Kidney tubule cell (primary cell): ENCODE measurements around the gene FANCG.

Experiments used
- DNase-seq: peaks from one replicate; pipeline ENCODE4 v3.0.0-alpha.2; 2018; ENCODE audit warnings: low spot score

Gene FANCG

DNA sequence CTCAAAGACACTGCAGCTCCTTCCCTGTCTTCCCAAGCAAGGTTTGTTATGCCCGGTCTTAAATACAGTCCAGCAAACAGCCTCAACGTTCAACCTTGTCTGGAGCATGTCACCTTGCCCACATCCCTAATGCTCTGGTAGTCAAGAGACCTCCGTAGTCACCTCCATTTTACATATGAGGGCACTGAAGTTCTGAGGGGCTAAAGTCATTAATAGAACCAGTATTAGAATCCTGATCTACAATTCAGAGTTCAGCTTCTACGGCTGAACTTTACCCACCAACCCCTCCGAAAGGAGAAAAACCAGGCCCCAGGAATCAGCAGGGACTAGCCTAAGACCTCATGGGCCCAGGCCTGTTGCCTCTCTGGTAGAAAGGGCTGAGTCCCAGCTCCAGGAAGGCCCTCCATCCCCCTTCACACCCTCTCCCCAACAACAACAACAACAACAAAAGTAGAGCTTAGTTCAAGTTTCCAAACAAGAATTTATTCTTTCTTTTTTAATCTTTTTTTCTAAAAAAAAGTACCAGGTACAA, 24.0 kb upstream of the FANCG start:
- no peak for DNase-seq

GRCh38 chr9:35102769-35103659, 23.3 kb upstream of the FANCG start, which contains the start of gene STOML2:
STOML2 (minus strand) TSS chr9:35103131; CDS start chr9:35103094, 37 bp downstream.
- peak; percentile 96 for DNase-seq

DNA sequence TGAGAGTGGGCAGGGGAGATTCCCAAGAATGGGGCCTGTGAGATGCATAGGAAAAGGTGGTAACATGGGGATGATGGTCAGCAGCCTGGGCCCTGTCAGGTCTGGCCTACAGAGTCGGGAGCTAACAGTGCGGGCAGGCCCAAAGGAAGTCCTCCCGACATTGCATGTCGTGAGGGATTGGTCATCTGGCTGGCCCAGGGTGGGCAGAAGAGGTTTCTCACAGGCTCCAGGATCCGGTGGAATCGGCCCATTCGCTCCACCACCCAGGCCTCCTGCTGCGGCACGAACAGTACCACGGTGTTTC, 22.7 kb upstream of the FANCG start:
- peak; percentile 19 for DNase-seq

DNA sequence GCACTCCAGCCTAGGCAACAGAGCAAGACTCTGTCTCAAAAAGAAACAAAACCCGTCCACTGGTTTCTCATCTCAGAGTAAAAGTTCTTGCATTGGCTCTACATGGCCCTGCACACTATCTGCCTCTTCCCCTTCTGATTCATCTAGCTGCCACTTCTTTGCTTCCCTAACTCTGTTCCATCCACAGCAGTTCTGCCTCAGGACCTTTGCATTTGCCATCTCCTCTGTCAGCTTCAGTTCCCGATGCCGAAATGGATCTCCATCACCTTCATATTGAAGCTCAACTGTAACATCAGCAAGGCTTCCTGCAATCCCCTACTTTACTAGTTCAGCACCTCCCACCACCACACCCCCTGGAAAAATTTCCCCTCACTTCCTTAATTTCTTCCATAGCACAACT, 17.8 kb upstream of the FANCG start:
- DNase-seq, result no peak

DNA sequence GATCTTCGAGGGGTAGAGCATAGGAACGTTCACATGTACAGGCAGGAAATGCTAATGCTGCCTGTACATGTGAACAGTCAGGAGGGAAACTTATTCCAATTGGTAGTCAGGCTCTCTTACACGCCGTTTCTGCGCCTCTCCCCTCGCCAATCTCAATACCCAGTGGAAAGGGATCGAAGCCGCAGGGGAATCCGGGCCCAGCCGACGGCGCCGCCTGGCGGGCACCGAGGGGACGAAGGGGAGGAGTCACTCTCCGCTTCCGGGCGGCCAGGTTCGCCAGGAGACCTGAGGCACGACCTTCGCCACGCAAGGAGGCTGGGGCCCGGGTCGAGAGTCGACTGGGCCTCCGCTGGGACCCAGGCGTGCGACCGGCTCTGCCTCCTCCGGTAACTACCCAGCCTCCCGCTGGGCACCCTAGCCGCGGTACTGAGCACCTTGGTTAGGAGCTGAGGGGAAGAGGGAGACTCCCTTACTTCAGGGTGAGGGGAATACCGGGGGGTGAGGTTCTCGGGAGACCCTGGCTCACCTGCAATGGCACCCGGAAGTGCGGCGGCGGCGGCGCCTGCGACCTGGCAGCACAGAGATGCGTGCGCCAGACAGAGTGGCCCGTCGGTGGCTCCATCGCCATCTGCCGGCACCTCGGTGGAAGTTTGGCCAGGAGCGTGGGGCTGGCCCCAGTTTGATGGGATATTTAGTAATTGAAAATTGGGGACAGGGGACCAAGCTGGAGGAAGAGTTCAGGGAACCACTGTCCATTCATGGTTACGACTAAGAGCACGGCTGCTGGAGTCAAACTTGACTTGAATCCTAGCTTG, 16.5 kb upstream of the FANCG start, which contains the start of gene PIGO:
TSS of gene PIGO (minus strand) at position 557 of the 815 bp plus-strand sequence. CDS start 1,026 bp downstream, outside the sequence.
- peak; percentile 91 for DNase-seq

DNA sequence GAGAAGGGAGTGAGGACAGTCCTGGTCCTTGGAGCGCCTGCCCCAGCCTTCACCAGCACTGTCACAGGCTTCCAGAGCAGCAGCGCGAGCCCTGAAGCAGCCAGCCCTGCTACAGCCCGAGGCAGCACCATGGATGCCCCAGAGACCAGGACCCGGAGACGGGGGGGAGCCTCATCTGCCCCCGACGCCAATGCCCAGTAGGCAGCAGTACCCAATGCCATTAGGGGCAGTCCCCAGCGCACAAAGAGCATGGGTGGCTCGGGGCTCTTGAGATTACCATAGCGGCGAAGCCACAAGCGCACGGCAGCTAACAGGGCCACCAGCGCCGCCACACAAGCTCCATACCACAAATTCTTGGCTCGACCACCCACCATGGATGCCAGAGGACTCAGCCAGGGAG, 11.8 kb upstream of the FANCG start:
- DNase-seq, result no peak

- DNase-seq, result no peak
Measured at GRCh38 chr9:35089434-35089833, 9.7 kb upstream of the FANCG start.

- DNase-seq, result no peak
Measured at GRCh38 chr9:35085078-35085477, 5.3 kb upstream of the FANCG start.

DNA sequence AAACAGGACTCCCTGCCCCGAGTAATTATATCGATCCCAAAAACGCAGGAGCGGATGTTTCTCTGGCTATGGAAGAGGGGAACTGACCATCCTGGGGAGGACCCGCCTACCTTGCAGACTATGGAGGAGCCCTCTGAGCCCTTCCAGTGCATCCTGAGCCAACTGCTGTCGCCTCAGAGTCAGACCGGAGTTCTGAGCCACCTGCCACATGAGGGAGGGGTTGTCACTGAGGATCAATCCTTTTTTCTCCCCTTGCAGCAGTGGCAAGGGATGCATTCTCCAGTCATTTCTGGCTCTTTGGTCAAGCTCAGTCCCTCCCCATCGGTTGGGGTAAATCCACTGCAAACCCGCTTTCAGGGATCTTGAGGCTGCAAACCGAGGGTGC, 709 bp downstream of the FANCG start:
- DNase-seq, result no peak

DNA sequence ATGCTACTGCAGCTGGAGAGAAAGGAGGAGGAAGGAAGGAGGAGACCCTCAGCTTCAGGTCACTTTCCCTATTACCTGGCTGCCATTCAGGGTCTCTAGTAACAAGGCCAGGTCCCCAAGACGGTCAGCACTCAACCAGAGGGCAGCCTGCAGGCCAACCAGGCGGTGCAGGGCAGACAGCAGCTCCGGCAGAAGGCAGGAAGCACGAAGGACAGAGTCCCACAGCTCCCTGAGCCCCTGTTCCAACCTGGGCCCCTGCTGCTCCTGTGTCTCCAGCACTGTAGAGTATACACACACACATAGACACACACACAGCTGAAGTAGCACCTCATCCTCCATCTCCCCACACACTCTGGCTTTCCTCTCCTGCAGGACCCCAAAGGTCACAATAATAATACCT, 1.7 kb downstream of the FANCG start:
- no peak for DNase-seq

DNA sequence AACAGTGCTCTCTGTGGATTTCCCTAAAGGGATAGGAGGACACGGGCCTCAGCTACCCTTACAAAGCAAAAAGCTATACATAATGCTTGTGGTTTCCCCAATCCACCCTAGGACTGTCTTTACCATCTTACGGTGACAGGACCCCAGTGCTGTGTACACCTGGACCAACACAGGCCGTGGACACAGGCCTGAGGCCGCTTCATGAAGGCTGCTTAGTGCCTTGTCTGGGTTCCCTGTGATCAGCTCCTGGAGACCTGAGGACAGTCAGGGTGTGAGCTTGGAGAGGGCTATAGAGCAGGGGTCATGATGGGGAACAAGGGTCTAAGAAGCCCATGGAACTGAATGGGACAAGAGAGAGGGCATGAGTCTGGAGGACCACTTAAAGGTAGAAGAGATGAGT, 2.9 kb downstream of the FANCG start:
- DNase-seq, result no peak

DNA sequence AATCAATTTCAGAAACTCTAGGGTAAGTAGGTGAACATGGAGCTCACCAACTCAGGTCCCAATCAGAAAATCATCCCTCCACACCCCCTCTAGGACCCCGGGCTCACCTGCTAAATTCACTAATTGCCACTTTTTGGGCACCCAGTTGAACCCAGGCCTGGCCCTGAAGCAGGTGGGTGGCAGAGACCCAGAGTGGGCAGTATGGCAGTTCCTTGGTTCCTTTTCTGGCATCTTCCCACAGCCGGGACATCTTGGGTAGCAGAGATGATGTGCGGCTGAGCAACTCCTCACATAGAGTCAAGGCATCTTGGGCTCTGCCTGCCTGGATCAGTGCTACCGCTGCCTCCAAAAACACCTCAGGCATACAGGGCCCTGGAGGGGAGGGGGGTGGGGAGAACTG, 4.4 kb downstream of the FANCG start:
- no peak for DNase-seq

DNA sequence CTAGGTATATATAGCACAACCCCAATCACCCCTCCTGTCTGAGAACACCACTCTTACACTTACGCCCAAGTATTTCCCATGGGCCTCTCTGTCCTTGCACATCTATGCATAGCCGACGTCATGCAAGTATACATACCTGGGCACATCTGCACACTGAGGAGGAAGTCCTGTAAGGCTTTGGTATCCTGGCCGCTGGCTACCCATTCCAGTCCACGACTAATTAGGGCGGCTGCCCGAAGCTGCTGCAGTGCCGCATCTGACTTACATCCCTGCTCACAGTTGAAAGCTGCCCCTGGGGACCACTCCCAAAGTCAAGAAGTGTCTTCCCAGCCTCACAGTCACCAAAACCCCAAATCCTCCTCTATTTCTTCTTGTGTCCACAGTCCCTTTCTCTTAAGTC, 5.0 kb downstream of the FANCG start:
- no peak for DNase-seq

DNA sequence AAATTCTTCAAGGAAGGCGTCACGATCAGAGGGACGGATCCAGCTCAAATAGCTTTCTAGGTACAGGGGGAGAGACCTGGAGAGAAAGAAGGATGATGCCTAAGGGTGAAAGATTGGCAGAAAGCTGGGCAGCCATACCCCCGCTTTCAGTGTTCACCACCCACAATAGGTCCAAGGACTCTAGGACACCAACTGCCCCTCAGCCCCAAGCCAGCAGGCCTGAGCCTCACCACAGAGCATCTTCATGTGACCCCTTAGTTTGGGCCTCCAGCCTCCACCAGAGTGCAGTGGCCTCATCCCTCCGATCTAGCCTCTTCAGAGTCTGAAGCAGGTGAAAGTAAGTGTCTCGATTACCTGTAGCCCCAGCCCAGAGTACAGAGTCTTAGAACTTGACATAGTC, 5.6 kb downstream of the FANCG start:
- no peak for DNase-seq

DNA sequence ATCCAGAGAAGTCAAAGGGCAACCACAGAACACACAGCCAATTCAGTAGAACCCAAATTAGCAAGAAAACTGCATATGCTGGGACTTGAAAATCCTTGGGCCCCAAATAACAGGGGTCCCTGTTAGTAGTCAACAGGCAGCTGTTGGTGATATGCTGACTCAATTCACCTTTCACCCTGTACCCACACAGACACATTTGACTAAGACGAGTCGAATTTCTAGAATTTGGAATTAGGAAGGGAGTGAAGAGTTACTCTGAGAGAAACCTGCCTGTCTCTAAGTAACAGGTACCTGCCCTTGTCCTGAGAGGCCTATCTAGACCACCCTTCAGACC, 6.5 kb downstream of the FANCG start:
- no peak for DNase-seq

GRCh38 chr9:35072461-35073278, 7.1 kb downstream of the FANCG start, which contains the start of gene VCP:
VCP (minus strand) TSS chr9:35072625; CDS start chr9:35072353, 272 bp downstream.
- peak; percentile 99 for DNase-seq

- DNase-seq, result peak; percentile 85
Measured at GRCh38 chr9:35071814-35072460, 7.8 kb downstream of the FANCG start.

GRCh38 chr9:35070823-35071813, 8.6 kb downstream of the FANCG start:
- DNase-seq, result peak; percentile 77

DNA sequence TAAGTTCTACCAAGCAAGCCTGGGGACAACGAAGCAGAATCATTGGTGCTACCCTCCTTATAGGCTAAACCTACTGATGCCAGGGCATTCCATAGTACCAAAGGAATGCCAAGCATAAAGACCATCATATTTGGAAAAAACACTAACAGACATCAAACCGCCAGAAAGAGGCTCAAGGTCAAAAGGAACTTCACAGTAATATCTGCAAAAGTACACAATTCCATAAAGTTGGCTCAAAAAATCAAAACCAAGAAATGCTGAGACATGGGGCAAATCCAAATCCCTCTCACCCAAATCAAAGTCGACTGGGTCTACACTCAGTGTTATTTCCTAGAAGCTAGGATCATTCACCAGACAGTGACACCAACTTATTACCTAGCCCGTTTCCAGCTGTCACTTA, 10.7 kb downstream of the FANCG start:
- DNase-seq, result no peak

GRCh38 chr9:35067056-35067455, 12.7 kb downstream of the FANCG start:
- no peak for DNase-seq
